OCI-M1 (cell line): ENCODE measurements around the gene ARMC7.
"Not testable (repeated sequence)": the region's sequence is repeated elsewhere in the genome, so short reads cannot be mapped to it uniquely, and the experiment has no call there.

Experiments used
- DNase-seq: peaks from one replicate; lab custom pipeline; 2025; lab: John Stamatoyannopoulos, UW

The ARMC7 gene

GRCh38 chr17:75102385-75102821 is 7.4 kb upstream of the ARMC7 start:
- peak; percentile 81 for DNase-seq

GRCh38 chr17:75103601-75104554 is 5.9 kb upstream of the ARMC7 start:
- DNase-seq, result no peak

- peak; percentile 67 for DNase-seq
Observed at GRCh38 chr17:75105126-75106080, 4.4 kb upstream of the ARMC7 start.

DNA sequence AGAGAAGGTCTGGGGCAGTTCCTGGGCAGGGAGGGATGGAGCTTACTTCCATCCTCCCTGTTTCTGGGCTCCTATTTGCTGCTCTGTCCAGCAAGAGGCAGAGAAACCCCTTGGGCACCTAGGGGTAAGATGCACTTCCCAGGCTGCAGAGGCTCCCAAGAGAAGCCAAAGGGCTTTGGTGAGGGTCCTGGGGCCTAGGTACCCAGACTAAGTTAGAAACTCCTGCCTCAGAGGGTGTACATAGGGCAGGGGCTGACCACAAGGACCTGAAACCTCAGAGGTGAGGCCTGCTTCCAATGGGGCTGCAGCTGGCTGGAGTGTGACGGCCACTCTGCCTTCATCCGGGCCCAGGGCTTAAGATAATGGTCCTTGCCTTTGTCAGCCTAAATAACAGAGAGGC is 1.6 kb upstream of the ARMC7 start:
- no peak for DNase-seq

GRCh38 chr17:75109046-75109406 is 743 bp upstream of the ARMC7 start:
- DNase-seq, result no peak

DNA sequence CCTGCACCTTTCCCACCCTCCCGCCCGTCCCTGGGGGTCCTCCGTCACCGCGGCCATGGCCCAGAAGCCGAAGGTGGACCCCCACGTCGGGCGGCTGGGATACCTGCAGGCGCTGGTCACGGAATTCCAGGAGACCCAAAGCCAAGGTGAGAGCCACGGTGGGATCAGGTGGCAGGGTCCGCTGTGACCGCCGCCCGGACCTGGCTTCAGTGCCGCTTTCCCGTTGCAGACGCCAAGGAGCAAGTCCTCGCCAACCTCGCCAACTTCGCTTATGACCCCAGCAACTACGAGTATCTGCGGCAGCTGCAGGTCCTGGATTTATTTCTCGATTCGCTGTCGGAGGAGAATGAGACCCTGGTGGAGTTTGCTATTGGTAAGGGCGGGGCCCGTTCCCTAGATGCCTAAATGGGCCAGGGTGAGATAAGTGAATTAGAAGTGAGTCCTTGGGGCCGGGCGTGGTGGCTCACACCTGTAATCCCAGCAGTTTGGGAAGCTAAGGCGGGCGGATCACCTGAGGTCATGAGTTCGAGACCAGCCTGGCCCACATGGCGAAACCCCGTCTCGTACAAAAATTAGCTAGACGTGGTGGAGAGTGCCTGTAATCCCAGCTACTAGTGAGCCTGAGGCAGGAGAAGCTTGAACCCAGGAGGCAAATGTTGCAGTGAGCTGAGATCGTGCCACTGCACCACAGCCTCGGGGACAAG is 617 bp downstream of the ARMC7 start:
- no peak for DNase-seq

GRCh38 chr17:75111777-75112335 is 2.1 kb downstream of the ARMC7 start:
- DNase-seq, result no peak

DNA sequence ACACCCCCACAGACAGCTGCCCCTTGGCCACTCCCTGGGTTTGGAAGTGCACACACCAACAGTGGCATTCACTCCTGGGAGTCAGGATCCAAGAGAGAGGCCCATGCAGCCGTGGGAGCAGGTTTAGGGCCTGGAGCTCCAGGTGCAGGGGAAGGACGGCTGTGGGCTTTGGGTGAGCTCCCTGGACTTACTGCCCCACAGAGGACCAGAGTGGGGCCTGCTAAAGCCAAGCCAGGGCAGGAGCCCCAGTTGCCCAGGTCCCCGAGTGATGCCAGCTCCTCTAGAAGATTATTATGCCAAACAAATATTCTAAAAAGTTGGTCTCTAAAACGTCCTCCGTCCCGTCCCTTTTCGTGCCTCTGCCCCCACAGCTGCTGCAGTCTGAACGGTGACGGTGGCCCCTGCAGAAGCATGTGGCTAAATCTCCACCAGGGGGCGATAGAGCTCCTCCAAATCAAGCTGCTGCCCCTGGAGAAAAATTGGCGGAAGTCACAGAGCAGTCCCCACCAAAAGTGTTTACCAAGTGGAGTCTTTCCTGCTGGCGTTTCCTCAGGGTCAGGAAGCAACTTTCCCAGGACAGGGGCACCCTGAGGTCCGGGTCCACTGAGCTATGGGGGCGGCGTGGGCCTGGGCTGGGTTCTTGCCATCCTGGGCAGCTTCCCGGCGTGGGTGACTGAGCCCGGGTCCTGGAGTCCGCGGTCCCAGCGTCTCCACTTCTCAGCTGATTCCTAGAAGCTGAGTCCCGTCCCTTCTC is 4.2 kb downstream of the ARMC7 start:
- DNase-seq, result peak; percentile 93

DNA sequence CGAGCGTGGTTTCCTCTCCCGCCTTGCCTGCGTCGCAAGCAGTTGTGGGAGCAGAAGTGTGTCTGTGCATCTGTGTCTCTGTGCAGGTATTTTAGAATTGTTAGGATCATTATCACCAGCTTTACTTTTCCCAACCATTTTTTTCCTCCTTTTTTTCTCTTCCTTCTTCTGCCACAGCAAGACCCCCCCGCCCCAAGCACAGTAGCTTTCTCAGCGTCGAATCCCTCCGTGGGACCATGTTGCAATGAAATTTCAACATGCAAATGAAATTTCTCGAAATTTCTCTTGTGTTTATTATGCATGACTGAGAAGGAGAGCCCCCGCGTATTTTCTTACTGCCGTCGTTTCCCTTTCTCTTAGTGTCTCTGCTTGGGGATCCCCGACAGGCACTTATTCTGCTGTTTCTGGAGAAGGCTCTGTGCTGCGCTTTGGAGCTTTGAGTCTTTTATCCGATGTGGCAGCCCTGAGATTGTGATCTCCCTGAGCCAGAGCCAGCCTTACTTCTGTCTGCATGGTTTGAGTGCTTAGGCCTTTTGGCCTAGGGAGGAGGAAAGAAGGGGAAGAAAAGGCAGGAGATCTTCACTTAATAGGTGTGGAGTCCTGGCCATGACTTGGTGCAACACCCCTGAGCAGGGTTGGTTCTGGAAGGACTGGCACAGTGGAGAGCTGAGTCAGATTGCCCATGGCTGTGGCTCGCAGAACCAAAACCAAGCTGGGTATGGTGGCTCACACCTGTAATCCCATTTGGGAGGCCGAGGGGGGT is 5.0 kb downstream of the ARMC7 start:
- peak; percentile 42 for DNase-seq

DNA sequence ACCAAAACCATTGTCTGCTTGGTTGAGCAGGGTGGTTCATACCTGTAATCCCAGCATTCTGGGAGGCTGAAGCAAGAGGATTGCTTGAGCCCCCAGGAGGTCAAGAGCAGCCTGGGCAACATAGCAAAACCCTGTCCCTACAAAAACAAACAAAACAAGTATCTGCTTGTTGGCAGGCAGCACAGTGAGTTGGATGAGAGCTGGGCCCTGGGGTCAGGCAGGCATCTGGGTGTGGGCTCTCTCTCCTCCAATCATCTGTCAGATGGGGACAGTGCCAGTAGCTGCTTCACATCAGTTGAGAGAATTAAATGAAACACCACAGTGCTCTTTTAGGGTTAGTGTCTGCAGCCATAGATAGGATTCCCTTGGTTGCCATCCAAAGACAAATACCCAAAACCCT is 5.8 kb downstream of the ARMC7 start:
- no peak for DNase-seq

DNA sequence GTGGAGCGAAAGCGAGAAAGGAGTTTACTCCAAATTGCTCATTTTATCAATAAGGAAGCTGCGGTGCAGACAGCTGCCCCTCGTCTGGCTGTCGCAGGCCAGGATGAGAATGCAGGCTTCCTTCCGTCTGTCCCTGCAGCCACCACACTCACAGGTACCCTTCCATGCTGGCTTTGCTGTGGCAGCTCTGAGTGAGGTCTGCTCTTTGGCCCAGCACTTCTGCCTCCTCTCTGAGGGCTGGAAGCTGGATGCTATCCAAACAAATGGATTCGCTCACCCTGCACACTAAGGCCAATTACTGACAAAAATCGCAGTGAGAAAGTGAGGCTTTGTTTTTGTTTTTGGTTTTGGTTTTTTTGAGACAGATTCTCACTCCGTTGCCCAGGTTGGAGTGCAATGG is 7.0 kb downstream of the ARMC7 start:
- no peak for DNase-seq

DNA sequence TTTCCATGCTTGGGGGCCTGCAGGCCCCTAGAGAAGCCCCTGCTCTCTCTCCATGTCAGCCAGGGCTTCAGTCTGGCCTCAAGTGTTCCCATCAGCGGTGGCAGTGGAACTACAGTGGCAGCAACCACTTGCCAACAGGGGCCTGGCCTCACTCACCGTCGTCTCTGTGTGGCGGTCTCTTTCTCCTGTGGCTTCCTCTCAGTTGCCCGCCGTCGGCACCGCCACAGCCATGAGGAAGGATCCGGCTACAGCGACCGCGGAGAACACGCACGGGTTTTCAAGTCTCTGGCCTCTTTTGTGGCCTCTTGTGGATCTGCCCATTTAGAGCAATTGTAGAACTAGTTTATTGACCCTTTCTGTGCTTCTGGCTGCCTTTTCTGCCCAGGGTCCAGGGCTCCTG is 8.5 kb downstream of the ARMC7 start:
- no peak for DNase-seq

- peak; percentile 81 for DNase-seq
Observed at GRCh38 chr17:75124041-75124818, 14.5 kb downstream of the ARMC7 start.

GRCh38 chr17:75124819-75125162 is 15.0 kb downstream of the ARMC7 start:
- no peak for DNase-seq

GRCh38 chr17:75125984-75126383 is 16.2 kb downstream of the ARMC7 start:
- DNase-seq, result peak; percentile 8

GRCh38 chr17:75126954-75127353 is 17.2 kb downstream of the ARMC7 start:
- DNase-seq, result no peak

DNA sequence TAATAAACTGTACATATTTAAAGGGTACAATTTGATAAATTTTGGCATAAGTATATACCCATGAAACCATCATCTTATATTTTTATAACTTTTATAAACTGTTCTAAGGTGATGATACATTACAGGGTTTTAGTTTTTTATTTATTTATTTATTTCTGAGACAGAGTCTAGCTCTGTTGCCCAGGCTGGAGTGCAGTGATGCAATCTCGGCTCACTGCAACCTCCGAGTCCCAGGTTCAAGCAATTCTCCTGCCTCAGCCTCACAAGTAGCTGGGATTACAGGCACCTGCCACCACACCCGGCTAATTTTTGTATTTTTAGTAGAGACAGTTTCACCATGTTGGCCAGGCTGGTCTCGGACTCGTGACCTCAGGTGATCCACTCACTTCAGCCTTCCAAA is 18.2 kb downstream of the ARMC7 start:
- not testable (repeated sequence) for DNase-seq

GRCh38 chr17:75128694-75129505 is 19.1 kb downstream of the ARMC7 start:
- no peak for DNase-seq

- DNase-seq, result no peak
Observed at GRCh38 chr17:75129576-75129975, 19.8 kb downstream of the ARMC7 start.
